K562 (cell line): Measurements from ENCODE around the gene ANKLE2. TPM values are rescaled to one million over a fixed set of nuclear protein-coding genes. Genes with fewer than 3 reads are reported as not detected.

Experiments
- ATF7 ChIP-seq: fragments of 450-650 bp; IDR thresholded peaks from 2 replicates; pipeline ENCODE4 v1.7.1; 2014; ENCODE audit warnings: mild to moderate bottlenecking, moderate library complexity
- BDP1 ChIP-seq: IDR thresholded peaks from 3 replicates; pipeline ENCODE4 v1.6.1; 2011; ENCODE audit not compliant: insufficient read length, insufficient read depth
- BMI1 ChIP-seq: fragments of 150-350 bp; IDR thresholded peaks from 2 replicates; pipeline ENCODE4 v1.6.1; 2014; ENCODE audit warnings: low read length
- C11orf30 ChIP-seq: fragments of 450-650 bp; IDR thresholded peaks from 2 replicates; pipeline ENCODE4 v1.6.1; 2016; ENCODE audit warnings: low read depth, mild to moderate bottlenecking
- CBX3 ChIP-seq, 2 experiments: IDR thresholded peaks; 1 replicate in 1 of 2; 2 replicates in 1 of 2; pipeline ENCODE4 v1.6.1; 2012; ENCODE audit warnings: inconsistent platforms in 2 of 2, low read length in 2 of 2, borderline replicate concordance in 1 of 2, control low read depth in 1 of 2
- CHD4 ChIP-seq: fragments of 200-600 bp; sonication (generic); IDR thresholded peaks from 3 replicates; pipeline ENCODE4 v1.6.1; 2012; ENCODE audit warnings: low read depth, mild to moderate bottlenecking, mixed read lengths, low read length, inconsistent platforms; ENCODE audit not compliant: insufficient read depth, insufficient replicate concordance, poor library complexity, severe bottlenecking
- ELK1 ChIP-seq: sonication (generic); formaldehyde crosslinking; IDR thresholded peaks from 2 replicates; pipeline ENCODE4 v1.8.1; 2022; ENCODE audit warnings: missing genetic modification reagents
- MTA3 ChIP-seq: fragments of 450-650 bp; formaldehyde crosslinking; IDR thresholded peaks from 2 replicates; pipeline ENCODE4 v1.6.1; 2017; ENCODE audit warnings: mild to moderate bottlenecking, borderline replicate concordance
- NFIC ChIP-seq: fragments of 450-650 bp; IDR thresholded peaks from 2 replicates; pipeline ENCODE4 v1.6.1; 2017; ENCODE audit warnings: mild to moderate bottlenecking, inconsistent platforms
- PBX2 ChIP-seq, 2 experiments: IDR thresholded peaks in 1 of 2; conservative IDR thresholded peaks in 1 of 2; 2 replicates each; pipeline ENCODE4 v1.6.1; 2016; ENCODE audit warnings: low read depth in 2 of 2, mild to moderate bottlenecking in 1 of 2, missing compliant biosample characterization in 1 of 2, missing genetic modification characterization in 1 of 2, moderate library complexity in 1 of 2
- PRPF4 ChIP-seq: fragments of 200-400 bp; formaldehyde crosslinking; IDR thresholded peaks from one replicate; pipeline ENCODE4 v1.6.1; 2017; ENCODE audit warnings: low read length, low read depth, mild to moderate bottlenecking; ENCODE audit not compliant: insufficient read depth, poor library complexity, severe bottlenecking
- SMARCA5 ChIP-seq: fragments of 450-650 bp; IDR thresholded peaks from 2 replicates; pipeline ENCODE4 v1.6.1; 2016
- ZBTB34 ChIP-seq: fragments of 250-450 bp; sonication (Bioruptor Pico); IDR thresholded peaks from 2 replicates; pipeline ENCODE4 v1.8.0; 2021; ENCODE audit warnings: mild to moderate bottlenecking, moderate library complexity
- ZNF197 ChIP-seq: fragments of 200-800 bp; sonication (Bioruptor generic); IDR thresholded peaks from 2 replicates; pipeline ENCODE4 v1.6.1; 2016; ENCODE audit warnings: low read depth, missing genetic modification characterization, missing compliant biosample characterization
- ZNF280A ChIP-seq: fragments of 450-650 bp; IDR thresholded peaks from 2 replicates; pipeline ENCODE4 v1.6.1; 2018; ENCODE audit warnings: mild to moderate bottlenecking, low read depth; ENCODE audit not compliant: partially characterized antibody
- ZNF511 ChIP-seq: sonication (generic); formaldehyde crosslinking; IDR thresholded peaks from 2 replicates; pipeline ENCODE4 v1.8.0; 2022; ENCODE audit warnings: mild to moderate bottlenecking, missing genetic modification reagents
- ZNF561 ChIP-seq: fragments of 450-650 bp; formaldehyde crosslinking; conservative IDR thresholded peaks from 2 replicates; pipeline ENCODE4 v1.4.0; 2020; ENCODE audit warnings: mild to moderate bottlenecking, moderate library complexity
- ZNF589 ChIP-seq: fragments of 200-800 bp; sonication (Bioruptor generic); IDR thresholded peaks from 2 replicates; pipeline ENCODE4 v1.6.1; 2016; ENCODE audit warnings: low read depth, missing genetic modification characterization, missing compliant biosample characterization
- ZNF668 ChIP-seq: fragments of 250-450 bp; sonication (Bioruptor Pico); IDR thresholded peaks from 2 replicates; pipeline ENCODE4 v1.8.0; 2022; ENCODE audit warnings: mild to moderate bottlenecking, inconsistent platforms
- polyA plus RNA-seq, 8 experiments: library from polyadenylated mRNA; depleted of rRNA in 4 of 8; stranded (reverse) in 5 of 8; unstranded in 3 of 8; fragments of >200 nt; fragmentation: Nextera tagmentation in 2 of 8; fragmentation: Illumina TruSeq in 1 of 8; extraction: Ambion mirVana in 2 of 8; extraction: Trizol in 1 of 8; gene quantifications; 2 replicates each; pipeline versions ENCODE4 v1.2.1 to v1.2.3, GENCODE V29; 2011 to 2014; ENCODE audit warnings: inconsistent platforms in 1 of 8, missing spikeins in 1 of 8
- total RNA-seq, 7 experiments: library from RNA; depleted of rRNA in 6 of 7; stranded (reverse); fragments of >200 nt in 6 of 7; fragmentation: Illumina TruSeq in 2 of 7; extraction: Trizol in 2 of 7; gene quantifications; 2 replicates each; pipeline versions ENCODE4 v1.2.1 to v1.2.3, GENCODE V29; 2011 to 2021; ENCODE audit warnings: low replicate concordance in 1 of 7

The ANKLE2 gene
- total and polyA plus RNA-seq, 9 of the 15 experiments (the other 6 are each of a cell fraction or from before 2014, with no cell fraction given), result 3.2 to 57.7 (median 45.6) TPM

GRCh38 chr12:132687211-132688164 lies 74.1 kb downstream of the ANKLE2 start, which contains the start of the genes POLE and PXMP2 (continued):
- TF ChIP-seq PBX2 (CRISPR knock-in tag; IDR thresholded peaks at IDR 0.05; ENCODE audit: low read depth) (peak; percentile 45), PBX2 (tag; conservative IDR thresholded peaks at IDR 0.05; ENCODE audit: low read depth) (peak; percentile 66), ZNF197 (0 out of 2 replicates have a peak, but pooled peaks have one; percentile 59), PRPF4 (peak; percentile 84), ZNF561 (CRISPR knock-in tag) (no peak), ZBTB34 (no peak), CHD4 (no peak), MTA3 (peak; percentile 73), SMARCA5 (no peak), BDP1 (no peak), NFIC (peak; percentile 42; the same call in 1 of the 2 replicates), ZNF589 (CRISPR knock-in tag) (no peak), ZNF280A (no peak), BMI1 (no peak), CBX3 (IDR thresholded peaks at IDR 0.05; ENCODE audit: borderline replicate concordance in 1 of 2, low read length in 2 of 2) (peak in 1 of 2 experiments; percentile 48; a peak in 1 of 3 replicates), ATF7 (peak; percentile 67), ZNF668 (CRISPR knock-in tag) (no peak), C11orf30 (no peak), ZNF511 (CRISPR knock-in tag) (no peak), ELK1 (CRISPR knock-in tag) (no peak)
